ENCODE results near the gene GALNT8. TPM values are rescaled to one million over a fixed set of nuclear protein-coding genes. Genes with fewer than 3 reads are reported as not detected.

The GALNT8 gene
- total RNA-seq, 5 donors from 2014 or later (not counting 1 experiment from before 2014, with no cell fraction given) = 0.41 to 2.9 (median 1.5) TPM

- Mint-ChIP-seq H3K9me3 (no peaks in the 10 kb centered on the region), H3K27ac (no peak overlapping the region), H3K27me3 (peaks cover 12 to 23% of the 10 kb centered on the region in 2 donors), H3K4me1 (no peaks in the 10 kb centered on the region), H3K36me3 (no peaks in the 10 kb centered on the region), H3K4me3 (no peak overlapping the region)
- ChIA-PET CTCF (no interaction called here), POLR2A (no interaction called here)
- WGBS (ENCODE audit: insufficient coverage) = 81% methylated on average over 5 of the region's 7 CpGs
- no peak for ATAC-seq (replicated peaks in 1 of 4)
- Histone ChIP-seq H3K27me3 (replicated peaks in 1 of 2; ENCODE audit: control insufficient read depth in 2 of 2, extremely low read depth in 1 of 2, insufficient read depth in 2 of 2, low read length in 1 of 2) (peaks cover 0 to 2% of the 10 kb centered on the region in 2 experiments), H3K9me3 (no peaks in the 10 kb centered on the region), H3K36me3 (ENCODE audit: control insufficient read depth in 2 of 2, extremely low read depth in 1 of 2, insufficient read depth in 1 of 2, low read length in 1 of 2) (no peaks in the 10 kb centered on the region), H3K4me3 (ENCODE audit: control insufficient read depth in 1 of 2, extremely low read depth in 1 of 2, low read length in 1 of 2) (no peak overlapping the region), H3K4me1 (ENCODE audit: control insufficient read depth in 1 of 2, extremely low read depth in 1 of 2, insufficient read depth in 2 of 2, low read length in 2 of 2) (no peaks in the 10 kb centered on the region), H3K27ac (ENCODE audit: low read length) (no peak overlapping the region)
- DNase-seq = no peak
These were observed 51.2 kb downstream of the GALNT8 start for GRCh38 chr12:4771172-4771959.

DNA sequence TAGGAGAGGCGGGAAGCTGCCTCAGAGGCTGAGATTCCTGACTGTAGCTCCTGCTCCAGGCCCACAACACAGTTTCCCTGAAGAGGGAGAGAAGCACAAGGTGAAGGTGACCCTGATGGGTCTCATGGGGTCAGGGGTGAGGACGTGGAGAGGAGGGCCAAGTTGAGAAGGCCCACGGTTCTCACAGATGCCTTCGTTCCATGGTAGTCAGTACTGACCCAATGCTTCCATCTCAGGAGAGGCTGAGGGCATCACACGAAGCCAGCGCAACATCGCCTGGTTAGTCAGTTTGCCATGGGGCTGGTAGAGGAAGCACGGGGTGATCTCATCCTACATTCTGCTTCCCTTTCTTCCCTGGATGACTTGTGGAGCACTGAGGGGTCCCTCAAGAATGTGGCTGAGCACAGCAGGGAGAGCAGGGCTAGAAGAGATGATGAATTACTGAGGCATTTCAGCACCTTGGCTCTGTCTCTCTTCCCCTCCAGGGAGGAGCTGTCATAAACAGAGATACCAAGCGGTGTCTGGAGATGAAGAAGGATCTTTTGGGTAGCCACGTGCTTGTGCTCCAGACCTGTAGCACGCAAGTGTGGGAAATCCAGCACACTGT, 51.9 kb downstream of the GALNT8 start:
- POLR2A ChIA-PET = no interaction called here
- H3K4me3 Mint-ChIP-seq = no peak overlapping the region

DNA sequence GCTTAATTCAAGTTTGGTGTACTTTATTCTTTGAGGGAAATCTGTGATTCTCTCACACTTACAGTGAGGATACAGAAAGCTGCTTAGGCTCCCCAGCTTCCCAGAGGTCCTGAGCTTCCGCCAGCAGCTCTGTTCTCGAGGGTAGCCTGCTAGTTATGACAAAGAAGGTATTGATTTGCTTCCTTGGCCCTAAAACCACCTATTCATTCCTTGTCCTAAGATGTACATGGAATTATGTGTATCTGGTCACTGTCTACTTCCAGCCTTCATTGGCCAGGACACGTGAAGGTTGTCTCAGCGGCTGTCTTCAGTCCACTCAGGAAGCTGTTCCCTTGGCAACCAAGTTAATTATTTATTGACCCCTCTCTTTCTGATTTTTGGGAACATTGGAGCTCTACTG, 55.7 kb downstream of the GALNT8 start:
- Mint-ChIP-seq H3K27ac (no peak overlapping the region), H3K27me3 (peaks cover 17 to 18% of the 10 kb centered on the region in 2 donors), H3K36me3 (no peaks in the 10 kb centered on the region), H3K4me3 (no peak overlapping the region), H3K4me1 (no peaks in the 10 kb centered on the region), H3K9me3 (no peaks in the 10 kb centered on the region)
- no peaks in the 10 kb centered on the region for H3K36me3 ChIP-seq (ENCODE audit: control insufficient read depth in 2 of 2, extremely low read depth in 1 of 2, insufficient read depth in 1 of 2, low read length in 1 of 2)
- H3K4me1 ChIP-seq (ENCODE audit: control insufficient read depth in 1 of 2, extremely low read depth in 1 of 2, insufficient read depth in 2 of 2, low read length in 2 of 2) = no peaks in the 10 kb centered on the region
- POLR2A ChIA-PET = no interaction called here
- ATAC-seq (replicated peaks in 1 of 4) (no peak), DNase-seq (no peak)
- no peaks in the 10 kb centered on the region for H3K9me3 ChIP-seq
- H3K27me3 ChIP-seq (replicated peaks in 1 of 2; ENCODE audit: control insufficient read depth in 2 of 2, extremely low read depth in 1 of 2, insufficient read depth in 2 of 2, low read length in 1 of 2) = peaks cover 0 to 14% of the 10 kb centered on the region in 2 experiments
- CTCF ChIA-PET = no interaction called here
- H3K27ac ChIP-seq (ENCODE audit: low read length) = no peak overlapping the region
- H3K4me3 ChIP-seq (ENCODE audit: control insufficient read depth in 1 of 2, extremely low read depth in 1 of 2, low read length in 1 of 2) = no peak overlapping the region
- no CpG with 5 or more reads among the region's 4 CpGs for WGBS (ENCODE audit: insufficient coverage)

More for the DNA sequence above, 51.9 kb downstream of the GALNT8 start:
- H3K9me3 ChIP-seq = no peaks in the 10 kb centered on the region
- no peak overlapping the region for H3K27ac ChIP-seq (ENCODE audit: low read length)
- Mint-ChIP-seq H3K4me1 (no peaks in the 10 kb centered on the region), H3K36me3 (no peaks in the 10 kb centered on the region), H3K27ac (no peak overlapping the region), H3K9me3 (no peaks in the 10 kb centered on the region), H3K27me3 (peaks cover 12 to 23% of the 10 kb centered on the region in 2 donors)
- no peak overlapping the region for H3K4me3 ChIP-seq (ENCODE audit: control insufficient read depth in 1 of 2, extremely low read depth in 1 of 2, low read length in 1 of 2)
- DNase-seq (no peak), ATAC-seq (replicated peaks in 1 of 4) (no peak)
- H3K4me1 ChIP-seq (ENCODE audit: control insufficient read depth in 1 of 2, extremely low read depth in 1 of 2, insufficient read depth in 2 of 2, low read length in 2 of 2) = no peaks in the 10 kb centered on the region
- 86% methylated on average over 5 of the region's 11 CpGs for WGBS (ENCODE audit: insufficient coverage)
- CTCF ChIA-PET = interaction anchor here in 1 of 2 donors (0.6 kb wide), 1 partner anchor 77 kb away, joined by 4 read pairs; no protein-coding TSS in a partner anchor
- H3K27me3 ChIP-seq (replicated peaks in 1 of 2; ENCODE audit: control insufficient read depth in 2 of 2, extremely low read depth in 1 of 2, insufficient read depth in 2 of 2, low read length in 1 of 2) = peaks cover 0 to 2% of the 10 kb centered on the region in 2 experiments
- no peaks in the 10 kb centered on the region for H3K36me3 ChIP-seq (ENCODE audit: control insufficient read depth in 2 of 2, extremely low read depth in 1 of 2, insufficient read depth in 1 of 2, low read length in 1 of 2)

DNA sequence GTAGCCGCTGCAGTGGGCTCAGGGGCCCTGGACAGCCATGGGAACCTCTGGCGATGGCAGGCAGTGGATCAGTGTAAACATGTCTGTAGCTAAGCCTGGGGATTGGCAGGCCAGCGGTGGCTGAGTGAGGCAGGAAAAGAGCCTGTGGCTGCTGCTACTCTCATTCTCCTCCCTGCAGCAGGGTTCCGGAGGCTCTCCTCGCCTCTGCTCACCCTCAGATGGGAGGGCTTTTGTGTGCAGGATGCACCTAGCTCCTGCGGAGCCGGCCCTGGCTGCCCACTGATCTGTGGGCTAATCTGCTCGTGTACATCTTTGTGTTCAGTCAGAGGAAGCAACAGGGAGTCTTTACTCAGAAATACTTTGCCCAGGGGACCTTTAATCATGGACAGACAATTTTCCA, 59.5 kb downstream of the GALNT8 start:
- no peak overlapping the region for H3K27ac Mint-ChIP-seq
- Histone ChIP-seq H3K4me1 (ENCODE audit: control insufficient read depth in 1 of 2, extremely low read depth in 1 of 2, insufficient read depth in 2 of 2, low read length in 2 of 2) (no peaks in the 10 kb centered on the region), H3K27me3 (replicated peaks in 1 of 2; ENCODE audit: control insufficient read depth in 2 of 2, extremely low read depth in 1 of 2, insufficient read depth in 2 of 2, low read length in 1 of 2) (peaks cover 0 to 12% of the 10 kb centered on the region in 2 experiments), H3K36me3 (ENCODE audit: control insufficient read depth in 2 of 2, extremely low read depth in 1 of 2, insufficient read depth in 1 of 2, low read length in 1 of 2) (no peaks in the 10 kb centered on the region), H3K4me3 (ENCODE audit: control insufficient read depth in 1 of 2, extremely low read depth in 1 of 2, low read length in 1 of 2) (no peak overlapping the region), H3K27ac (ENCODE audit: low read length) (no peak overlapping the region), H3K9me3 (no peaks in the 10 kb centered on the region)
- ChIA-PET CTCF (no interaction called here), POLR2A (no interaction called here)
- H3K4me1 Mint-ChIP-seq = no peaks in the 10 kb centered on the region
- H3K27me3 Mint-ChIP-seq = peaks cover 10 to 25% of the 10 kb centered on the region in 2 donors
- DNase-seq (no peak), ATAC-seq (replicated peaks in 1 of 4) (no peak)
- WGBS (ENCODE audit: insufficient coverage) = 75% methylated on average over 5 of the region's 8 CpGs
- H3K36me3 Mint-ChIP-seq = no peaks in the 10 kb centered on the region
- H3K9me3 Mint-ChIP-seq = peaks cover 0 to 8% (median 0%) of the 10 kb centered on the region in 3 donors
- H3K4me3 Mint-ChIP-seq = no peak overlapping the region

- ChIA-PET POLR2A (no interaction called here), CTCF (no interaction called here)
- peaks cover 0 to 12% of the 10 kb centered on the region in 2 experiments for H3K27me3 ChIP-seq (replicated peaks in 1 of 2; ENCODE audit: control insufficient read depth in 2 of 2, extremely low read depth in 1 of 2, insufficient read depth in 2 of 2, low read length in 1 of 2)
- Mint-ChIP-seq H3K27me3 (peaks cover 13 to 27% of the 10 kb centered on the region in 2 donors), H3K4me1 (no peaks in the 10 kb centered on the region), H3K27ac (no peak overlapping the region), H3K36me3 (no peaks in the 10 kb centered on the region), H3K4me3 (no peak overlapping the region), H3K9me3 (peaks cover 0 to 10% (median 0%) of the 10 kb centered on the region in 3 donors)
- H3K4me1 ChIP-seq (ENCODE audit: control insufficient read depth in 1 of 2, extremely low read depth in 1 of 2, insufficient read depth in 2 of 2, low read length in 2 of 2) = no peaks in the 10 kb centered on the region
- no peak for DNase-seq
- no peak for ATAC-seq (replicated peaks in 1 of 4)
- no peak overlapping the region for H3K4me3 ChIP-seq (ENCODE audit: control insufficient read depth in 1 of 2, extremely low read depth in 1 of 2, low read length in 1 of 2)
- no peak overlapping the region for H3K27ac ChIP-seq (ENCODE audit: low read length)
- H3K36me3 ChIP-seq (ENCODE audit: control insufficient read depth in 2 of 2, extremely low read depth in 1 of 2, insufficient read depth in 1 of 2, low read length in 1 of 2) = no peaks in the 10 kb centered on the region
- no peaks in the 10 kb centered on the region for H3K9me3 ChIP-seq
- 70% methylated on average over 5 of the region's 9 CpGs for WGBS (ENCODE audit: insufficient coverage)
These were observed 60.7 kb downstream of the GALNT8 start for GRCh38 chr12:4780641-4781611.

- no peak overlapping the region for H3K27ac Mint-ChIP-seq
- Histone ChIP-seq H3K9me3 (no peaks in the 10 kb centered on the region), H3K4me1 (ENCODE audit: control insufficient read depth in 1 of 2, extremely low read depth in 1 of 2, insufficient read depth in 2 of 2, low read length in 2 of 2) (no peaks in the 10 kb centered on the region), H3K36me3 (ENCODE audit: control insufficient read depth in 2 of 2, extremely low read depth in 1 of 2, insufficient read depth in 1 of 2, low read length in 1 of 2) (no peaks in the 10 kb centered on the region), H3K27ac (ENCODE audit: low read length) (no peak overlapping the region), H3K27me3 (replicated peaks in 1 of 2; ENCODE audit: control insufficient read depth in 2 of 2, extremely low read depth in 1 of 2, insufficient read depth in 2 of 2, low read length in 1 of 2) (peaks cover 0 to 15% of the 10 kb centered on the region in 2 experiments), H3K4me3 (ENCODE audit: control insufficient read depth in 1 of 2, extremely low read depth in 1 of 2, low read length in 1 of 2) (no peak overlapping the region)
- peaks cover 0 to 10% (median 0%) of the 10 kb centered on the region in 3 donors for H3K9me3 Mint-ChIP-seq
- POLR2A ChIA-PET = no interaction called here
- H3K4me3 Mint-ChIP-seq = no peak overlapping the region
- H3K4me1 Mint-ChIP-seq = no peaks in the 10 kb centered on the region
- ATAC-seq (replicated peaks in 1 of 4) (peak in 1 of 4 experiments; percentile 58), DNase-seq (no peak)
- WGBS (ENCODE audit: insufficient coverage) = 74% methylated on average over 3 of the region's 7 CpGs
- CTCF ChIA-PET = no interaction called here
- peaks cover 14 to 20% of the 10 kb centered on the region in 2 donors for H3K27me3 Mint-ChIP-seq
- H3K36me3 Mint-ChIP-seq = no peaks in the 10 kb centered on the region
These were observed 64.3 kb downstream of the GALNT8 start for GRCh38 chr12:4784404-4785054.

Measured in T-cell (primary cell).